GM21526 (cell line): ENCODE results near the gene FOSL2.
A peak's percentile ranks its signal among the peaks of the same experiment; 100 is the strongest.

Experiments used
- ATAC-seq: cut with Tn5 transposase; IDR thresholded peaks from one replicate; pipeline ENCODE4 v1.9.1; 2021; ENCODE audit warnings: moderate library complexity; ENCODE audit not compliant: unreplicated experiment, low FRiP score

FOSL2 gene

GRCh38 chr2:28356095-28356911 is 36.4 kb upstream of the FOSL2 start:
- ATAC-seq, result no peak

GRCh38 chr2:28357055-28357454 is 35.6 kb upstream of the FOSL2 start:
- ATAC-seq, result no peak

- no peak for ATAC-seq
These were observed 34.5 kb upstream of the FOSL2 start for GRCh38 chr2:28357948-28358667.

- peak; percentile 13 for ATAC-seq
These were observed 33.9 kb upstream of the FOSL2 start for GRCh38 chr2:28358668-28359201.

GRCh38 chr2:28359222-28360057 is 33.2 kb upstream of the FOSL2 start:
- ATAC-seq, result peak; percentile 75

- no peak for ATAC-seq
These were observed 32.5 kb upstream of the FOSL2 start for GRCh38 chr2:28360058-28360717.

- ATAC-seq, result no peak
These were observed 31.9 kb upstream of the FOSL2 start for GRCh38 chr2:28360718-28361293.

- no peak for ATAC-seq
These were observed 30.5 kb upstream of the FOSL2 start for GRCh38 chr2:28361991-28362710.

GRCh38 chr2:28362991-28363521 is 29.6 kb upstream of the FOSL2 start:
- no peak for ATAC-seq

GRCh38 chr2:28363686-28364280 is 28.9 kb upstream of the FOSL2 start:
- ATAC-seq, result no peak

- ATAC-seq, result no peak
These were observed 28.0 kb upstream of the FOSL2 start for GRCh38 chr2:28364610-28365009.

- no peak for ATAC-seq
These were observed 27.5 kb upstream of the FOSL2 start for GRCh38 chr2:28365158-28365557.

GRCh38 chr2:28366149-28366495 is 26.5 kb upstream of the FOSL2 start:
- ATAC-seq, result no peak

GRCh38 chr2:28366496-28367282 is 26.0 kb upstream of the FOSL2 start:
- no peak for ATAC-seq

GRCh38 chr2:28367667-28368356 is 24.8 kb upstream of the FOSL2 start:
- ATAC-seq, result no peak

GRCh38 chr2:28368357-28368798 is 24.3 kb upstream of the FOSL2 start:
- ATAC-seq, result no peak

- no peak for ATAC-seq
These were observed 23.3 kb upstream of the FOSL2 start for GRCh38 chr2:28369358-28369757.
